ENCODE results near the gene POLR2E.

Gene POLR2E

GRCh38 chr19:1106841-1107660 is 11.9 kb upstream of the POLR2E start:
- TF ChIP-seq CTCF (IDR thresholded peaks at IDR 0.05; ENCODE audit: low read depth, low read length, missing control alignments) = no peak
- DNase-seq (ENCODE audit: extremely low read depth, low read depth) = no peak

GRCh38 chr19:1105873-1106840 is 11.0 kb upstream of the POLR2E start:
- DNase-seq (ENCODE audit: extremely low read depth, low read depth) = no peak
- H3K4me3 ChIP-seq (replicated peaks; ENCODE audit: low read depth, low read length) = peak overlapping the region; percentile 63
- no peak for TF ChIP-seq CTCF (IDR thresholded peaks at IDR 0.05; ENCODE audit: low read depth, low read length, missing control alignments)

More at GRCh38 chr19:1106841-1107660, 11.9 kb upstream of the POLR2E start:
- H3K4me3 ChIP-seq (replicated peaks; ENCODE audit: low read depth, low read length) = no peak overlapping the region

GRCh38 chr19:1105008-1105872 is 10.1 kb upstream of the POLR2E start:
- DNase-seq (ENCODE audit: extremely low read depth, low read depth) = no peak
- peak overlapping the region; percentile 63 for H3K4me3 ChIP-seq (replicated peaks; ENCODE audit: low read depth, low read length)
- no peak for TF ChIP-seq CTCF (IDR thresholded peaks at IDR 0.05; ENCODE audit: low read depth, low read length, missing control alignments)

- DNase-seq (ENCODE audit: extremely low read depth, low read depth) = no peak
Observed at GRCh38 chr19:1104311-1105007, 9.3 kb upstream of the POLR2E start.

GRCh38 chr19:1103708-1104310 is 8.6 kb upstream of the POLR2E start, which contains the start of gene GPX4:
Gene GPX4, plus strand, starts transcription at chr19:1103994. Its CDS starts 50 bp downstream, at chr19:1104044.
- no peak for TF ChIP-seq CTCF (IDR thresholded peaks at IDR 0.05; ENCODE audit: low read depth, low read length, missing control alignments)
- peak within 1 kb of the TSS; percentile 63 for H3K4me3 ChIP-seq (replicated peaks; ENCODE audit: low read depth, low read length)
- peak; percentile 95 for DNase-seq (ENCODE audit: extremely low read depth, low read depth)

More at GRCh38 chr19:1104311-1105007, 9.3 kb upstream of the POLR2E start:
- TF ChIP-seq CTCF (IDR thresholded peaks at IDR 0.05; ENCODE audit: low read depth, low read length, missing control alignments) = no peak
- peak overlapping the region; percentile 63 for H3K4me3 ChIP-seq (replicated peaks; ENCODE audit: low read depth, low read length)
